ENCODE measurements around the gene DHODH.

DNA sequence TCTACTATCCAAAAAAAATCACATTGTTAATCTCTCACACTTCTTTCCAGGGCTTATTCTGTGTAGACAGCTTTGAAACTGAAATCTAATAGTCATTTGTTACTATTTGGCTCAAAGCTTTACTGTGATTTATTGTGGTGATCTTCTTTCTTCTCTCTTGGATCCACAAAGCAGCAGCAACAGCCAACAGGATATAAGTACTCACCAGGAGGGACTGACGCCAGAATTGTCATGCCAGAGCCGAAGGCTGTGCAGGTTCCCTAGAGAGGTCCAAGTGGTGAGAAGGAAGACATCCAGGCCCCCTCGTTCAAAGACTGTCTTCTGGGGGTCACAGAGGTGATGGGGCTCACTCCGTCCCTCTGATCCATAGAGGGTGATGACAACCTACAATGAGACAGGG, 41.6 kb upstream of the DHODH start:
- TF ChIP-seq, protein P1, sequence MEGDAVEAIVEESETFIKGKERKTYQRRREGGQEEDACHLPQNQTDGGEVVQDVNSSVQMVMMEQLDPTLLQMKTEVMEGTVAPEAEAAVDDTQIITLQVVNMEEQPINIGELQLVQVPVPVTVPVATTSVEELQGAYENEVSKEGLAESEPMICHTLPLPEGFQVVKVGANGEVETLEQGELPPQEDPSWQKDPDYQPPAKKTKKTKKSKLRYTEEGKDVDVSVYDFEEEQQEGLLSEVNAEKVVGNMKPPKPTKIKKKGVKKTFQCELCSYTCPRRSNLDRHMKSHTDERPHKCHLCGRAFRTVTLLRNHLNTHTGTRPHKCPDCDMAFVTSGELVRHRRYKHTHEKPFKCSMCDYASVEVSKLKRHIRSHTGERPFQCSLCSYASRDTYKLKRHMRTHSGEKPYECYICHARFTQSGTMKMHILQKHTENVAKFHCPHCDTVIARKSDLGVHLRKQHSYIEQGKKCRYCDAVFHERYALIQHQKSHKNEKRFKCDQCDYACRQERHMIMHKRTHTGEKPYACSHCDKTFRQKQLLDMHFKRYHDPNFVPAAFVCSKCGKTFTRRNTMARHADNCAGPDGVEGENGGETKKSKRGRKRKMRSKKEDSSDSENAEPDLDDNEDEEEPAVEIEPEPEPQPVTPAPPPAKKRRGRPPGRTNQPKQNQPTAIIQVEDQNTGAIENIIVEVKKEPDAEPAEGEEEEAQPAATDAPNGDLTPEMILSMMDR (IDR thresholded peaks at IDR 0.05): no peak
- TF ChIP-seq EP300 (IDR thresholded peaks at IDR 0.05): no peak
- TF ChIP-seq POLR2AphosphoS5 (IDR thresholded peaks at IDR 0.05): no peak

Measured in sigmoid colon (tissue), 4 donors.